Measurements from ENCODE around the gene MINDY2. TPM values are rescaled to one million over a fixed set of nuclear protein-coding genes. Genes with fewer than 3 reads are reported as not detected.
A peak's percentile ranks its signal among the peaks of the same experiment; 100 is the strongest.

The MINDY2 gene
- total and polyA plus RNA-seq, 5 donors: 10.7 to 40.6 (median 29.5) TPM

DNA sequence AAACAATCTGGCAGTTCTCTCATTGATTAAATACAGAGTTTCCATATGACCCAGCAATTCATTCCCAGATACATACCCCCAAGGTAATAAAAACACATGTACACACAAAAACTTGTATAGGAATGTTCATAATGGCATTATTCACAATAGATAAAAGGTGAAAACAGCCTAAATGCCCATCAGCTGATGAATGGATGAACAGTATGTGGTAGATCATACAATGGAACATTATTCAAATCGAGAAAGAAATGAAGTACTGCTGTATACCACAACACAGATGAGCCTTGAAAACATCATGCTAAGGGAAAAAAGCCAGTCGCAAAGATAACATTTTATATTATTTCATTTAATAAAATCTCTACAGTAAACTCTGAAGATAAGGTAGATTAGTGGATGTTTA lies 91.2 kb downstream of the MINDY2 start:
- Histone ChIP-seq H3K4me3 (ENCODE audit: low read length) (no peak overlapping the region), H3K9me3 (ENCODE audit: control insufficient read depth, low read length) (no peaks in the 10 kb centered on the region), H3K27ac (ENCODE audit: low read length) (no peak overlapping the region), H3K27me3 (ENCODE audit: control insufficient read depth, insufficient read depth) (no peaks in the 10 kb centered on the region), H3K4me1 (ENCODE audit: control insufficient read depth, insufficient read depth, low read length) (no peaks in the 10 kb centered on the region)
- intact Hi-C loops (cut with DNase I): no loop called here
- ATAC-seq: no peak
- DNase-seq: no peak
- WGBS: 91% methylated on average over 2 of the region's 2 CpGs

- Histone ChIP-seq H3K4me3 (ENCODE audit: low read length) (peak overlapping the region; percentile 59), H3K27ac (ENCODE audit: low read length) (peak overlapping the region; percentile 65), H3K27me3 (ENCODE audit: control insufficient read depth, insufficient read depth) (no peaks in the 10 kb centered on the region), H3K4me1 (ENCODE audit: control insufficient read depth, insufficient read depth, low read length) (no peaks in the 10 kb centered on the region), H3K9me3 (ENCODE audit: control insufficient read depth, low read length) (no peaks in the 10 kb centered on the region)
- intact Hi-C loops (cut with DNase I): no loop called here
- ATAC-seq (peak; percentile 82 to 86), DNase-seq (peak; percentile 72 to 90 (median 89))
- 9% methylated on average over 54 of the region's 54 CpGs for WGBS
These were observed 93.7 kb downstream of the MINDY2 start for GRCh38 chr15:58864602-58865424.

DNA sequence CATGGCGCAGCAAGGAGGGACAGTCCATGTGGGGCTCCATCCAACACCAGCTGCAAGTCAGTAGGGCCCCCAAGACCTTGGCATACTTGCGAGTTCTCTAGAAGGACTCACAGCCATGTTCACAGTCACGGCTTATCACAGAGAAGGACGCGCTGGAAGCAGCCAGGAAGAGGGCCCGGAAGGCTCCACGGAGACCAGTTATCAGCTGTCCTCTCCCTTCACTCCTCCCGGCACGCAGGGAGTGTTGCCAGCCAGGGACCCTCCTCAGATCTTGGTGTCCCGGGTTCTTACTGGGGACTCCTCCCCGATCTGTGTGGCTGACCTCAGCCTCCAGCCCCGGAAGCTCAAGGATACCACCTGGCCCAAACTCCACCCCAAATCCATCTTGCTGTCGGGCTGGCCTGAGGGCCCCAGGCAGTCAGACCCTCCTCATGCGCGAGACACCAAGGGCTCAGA lies 94.4 kb downstream of the MINDY2 start:
- WGBS: 27% methylated on average over 15 of the region's 15 CpGs
- no peaks in the 10 kb centered on the region for H3K27me3 ChIP-seq (ENCODE audit: control insufficient read depth, insufficient read depth)
- H3K27ac ChIP-seq (ENCODE audit: low read length): peak overlapping the region; percentile 65
- H3K4me3 ChIP-seq (ENCODE audit: low read length): peak overlapping the region; percentile 59
- H3K4me1 ChIP-seq (ENCODE audit: control insufficient read depth, insufficient read depth, low read length): no peaks in the 10 kb centered on the region
- intact Hi-C loops (cut with DNase I): no loop called here
- H3K9me3 ChIP-seq (ENCODE audit: control insufficient read depth, low read length): no peaks in the 10 kb centered on the region
- DNase-seq (peak; percentile 35 to 72 (median 64)), ATAC-seq (peak; percentile 67 to 73)

- H3K27me3 ChIP-seq (ENCODE audit: control insufficient read depth, insufficient read depth): no peaks in the 10 kb centered on the region
- ATAC-seq (no peak), DNase-seq (no peak)
- H3K4me3 ChIP-seq (ENCODE audit: low read length): no peak overlapping the region
- no peak overlapping the region for H3K27ac ChIP-seq (ENCODE audit: low read length)
- no peaks in the 10 kb centered on the region for H3K4me1 ChIP-seq (ENCODE audit: control insufficient read depth, insufficient read depth, low read length)
- no peaks in the 10 kb centered on the region for H3K9me3 ChIP-seq (ENCODE audit: control insufficient read depth, low read length)
- WGBS: 99% methylated on average over 4 of the region's 4 CpGs
- intact Hi-C loops (cut with DNase I): no loop called here
These were observed 96.8 kb downstream of the MINDY2 start for GRCh38 chr15:58867926-58868325.

DNA sequence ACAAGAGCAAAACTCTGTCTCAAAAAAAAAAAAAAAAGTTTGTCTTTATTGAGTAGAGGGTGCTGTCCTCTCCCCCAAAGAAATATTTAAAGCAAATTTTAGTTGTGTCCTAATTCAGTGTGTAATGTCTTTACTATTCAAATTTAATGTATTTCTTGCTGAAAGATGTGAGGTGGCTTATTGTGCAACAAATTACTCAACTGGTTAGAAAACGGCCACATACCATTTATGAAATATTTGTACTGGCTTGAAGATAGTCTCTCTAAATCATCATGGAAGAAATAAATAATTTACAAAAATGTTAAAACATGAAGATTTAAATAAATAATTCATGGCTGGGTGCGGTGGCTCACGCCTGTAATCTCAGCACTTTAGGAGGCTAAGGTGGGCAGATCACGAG lies 99.3 kb downstream of the MINDY2 start:
- WGBS: 91% methylated on average over 4 of the region's 4 CpGs
- no peaks in the 10 kb centered on the region for H3K4me1 ChIP-seq (ENCODE audit: control insufficient read depth, insufficient read depth, low read length)

DNA sequence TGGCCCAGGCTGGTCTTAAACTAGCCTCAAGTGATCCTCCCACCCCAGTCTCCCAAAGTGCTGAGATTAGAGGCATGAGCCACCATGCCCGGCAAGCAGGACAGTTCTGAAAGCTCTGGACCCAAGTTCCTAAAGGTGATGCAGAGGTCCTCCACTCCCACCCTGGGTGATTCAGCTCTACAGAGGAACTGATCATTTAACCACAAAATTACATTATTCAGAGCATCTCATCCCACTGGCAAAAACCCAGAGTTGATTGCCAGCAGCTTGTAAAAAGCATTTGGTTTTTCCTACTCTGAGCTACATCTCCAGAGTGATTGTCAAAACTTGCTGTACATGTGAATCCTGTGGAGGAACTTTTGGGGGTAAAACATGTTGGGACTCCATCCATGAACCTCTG lies 102.2 kb downstream of the MINDY2 start:
- intact Hi-C loops (cut with DNase I): no loop called here
- DNase-seq (no peak), ATAC-seq (no peak)
- H3K9me3 ChIP-seq (ENCODE audit: control insufficient read depth, low read length): no peaks in the 10 kb centered on the region
- no peaks in the 10 kb centered on the region for H3K4me1 ChIP-seq (ENCODE audit: control insufficient read depth, insufficient read depth, low read length)
- WGBS: 76% methylated on average over 1 of the region's 1 CpG
- H3K4me3 ChIP-seq (ENCODE audit: low read length): no peak overlapping the region
- H3K27me3 ChIP-seq (ENCODE audit: control insufficient read depth, insufficient read depth): no peaks in the 10 kb centered on the region
- no peak overlapping the region for H3K27ac ChIP-seq (ENCODE audit: low read length)

More for the DNA sequence above, 99.3 kb downstream of the MINDY2 start:
- no peak overlapping the region for H3K27ac ChIP-seq (ENCODE audit: low read length)
- intact Hi-C loops (cut with DNase I): no loop called here
- ATAC-seq (no peak), DNase-seq (no peak)
- H3K27me3 ChIP-seq (ENCODE audit: control insufficient read depth, insufficient read depth): no peaks in the 10 kb centered on the region
- no peaks in the 10 kb centered on the region for H3K9me3 ChIP-seq (ENCODE audit: control insufficient read depth, low read length)
- no peak overlapping the region for H3K4me3 ChIP-seq (ENCODE audit: low read length)

DNA sequence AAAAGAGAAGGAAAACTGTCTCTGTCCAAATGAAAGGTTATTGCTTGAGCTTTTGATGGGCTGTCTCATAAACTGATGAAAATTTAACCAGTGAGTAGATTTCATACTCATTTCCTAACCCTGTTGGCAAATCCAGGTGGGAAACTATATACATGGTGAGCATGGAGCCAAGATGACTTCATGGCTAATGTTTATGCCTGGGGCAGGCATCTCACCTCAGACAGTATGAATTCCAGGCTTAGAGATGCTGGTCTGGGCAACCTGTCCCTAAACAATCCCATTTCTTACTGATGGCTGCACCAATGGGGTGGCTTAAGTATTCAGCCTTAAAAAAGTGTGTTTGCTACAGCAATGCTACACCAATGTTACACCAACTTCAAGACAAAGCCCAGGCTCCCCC lies 104.2 kb downstream of the MINDY2 start:
- H3K4me3 ChIP-seq (ENCODE audit: low read length): no peak overlapping the region
- no peaks in the 10 kb centered on the region for H3K27me3 ChIP-seq (ENCODE audit: control insufficient read depth, insufficient read depth)
- intact Hi-C loops (cut with DNase I): no loop called here
- H3K9me3 ChIP-seq (ENCODE audit: control insufficient read depth, low read length): no peaks in the 10 kb centered on the region
- DNase-seq: no peak
- ATAC-seq: no peak
- H3K4me1 ChIP-seq (ENCODE audit: control insufficient read depth, insufficient read depth, low read length): no peaks in the 10 kb centered on the region
- H3K27ac ChIP-seq (ENCODE audit: low read length): no peak overlapping the region

GRCh38 chr15:58876306-58877106 lies 105.4 kb downstream of the MINDY2 start:
- Histone ChIP-seq H3K4me1 (ENCODE audit: control insufficient read depth, insufficient read depth, low read length) (no peaks in the 10 kb centered on the region), H3K4me3 (ENCODE audit: low read length) (no peak overlapping the region), H3K27me3 (ENCODE audit: control insufficient read depth, insufficient read depth) (no peaks in the 10 kb centered on the region), H3K27ac (ENCODE audit: low read length) (no peak overlapping the region), H3K9me3 (ENCODE audit: control insufficient read depth, low read length) (no peaks in the 10 kb centered on the region)
- 77% methylated on average over 7 of the region's 7 CpGs for WGBS
- ATAC-seq: no peak
- DNase-seq: no peak
- intact Hi-C loops (cut with DNase I): no loop called here

DNA sequence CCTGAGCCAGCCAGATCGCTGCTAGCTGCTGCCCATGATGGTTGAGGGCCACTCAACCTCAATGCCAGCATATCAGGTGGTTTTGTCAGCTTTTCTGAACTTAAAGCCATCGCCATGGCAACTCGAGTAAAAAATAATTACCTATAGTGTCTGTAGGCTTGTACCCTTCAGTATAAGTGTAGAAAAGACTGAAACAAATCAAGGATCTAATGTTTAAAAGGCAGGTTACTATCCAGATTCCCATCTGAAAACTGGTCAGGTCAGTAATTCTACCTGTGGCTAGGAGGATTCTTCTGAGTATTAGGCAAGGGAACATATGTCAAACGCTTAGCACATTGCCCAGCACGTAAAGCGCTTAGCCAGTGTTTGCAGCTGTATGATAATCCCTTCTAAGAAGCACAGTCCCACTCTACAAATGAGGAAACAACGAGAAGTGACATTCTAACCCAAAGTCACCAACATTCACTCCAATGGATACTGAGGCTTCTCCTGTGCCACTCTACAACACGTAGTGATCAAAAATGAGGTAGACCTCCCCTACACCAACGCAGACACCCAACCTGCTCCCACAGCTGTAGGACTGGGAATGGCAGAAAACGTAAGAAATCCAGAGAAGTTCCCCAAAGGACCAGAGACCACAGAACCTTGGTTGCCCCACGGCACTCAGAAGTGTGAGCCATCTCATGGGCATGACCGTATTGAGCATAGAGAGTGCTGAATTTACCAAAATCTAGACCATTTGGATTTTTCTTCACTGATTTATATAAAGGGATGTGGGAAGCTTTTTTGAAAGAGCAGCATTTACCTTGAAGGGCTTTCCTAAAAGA lies 107.1 kb downstream of the MINDY2 start:
- DNase-seq (no peak), ATAC-seq (no peak)
- Histone ChIP-seq H3K9me3 (ENCODE audit: control insufficient read depth, low read length) (no peaks in the 10 kb centered on the region), H3K4me1 (ENCODE audit: control insufficient read depth, insufficient read depth, low read length) (no peaks in the 10 kb centered on the region), H3K27ac (ENCODE audit: low read length) (no peak overlapping the region), H3K4me3 (ENCODE audit: low read length) (no peak overlapping the region), H3K27me3 (ENCODE audit: control insufficient read depth, insufficient read depth) (no peaks in the 10 kb centered on the region)
- 97% methylated on average over 12 of the region's 12 CpGs for WGBS
- intact Hi-C loops (cut with DNase I): no loop called here

GRCh38 chr15:58880320-58880719 lies 109.2 kb downstream of the MINDY2 start:
- no peak overlapping the region for H3K27ac ChIP-seq (ENCODE audit: low read length)
- DNase-seq (no peak), ATAC-seq (no peak)
- no peaks in the 10 kb centered on the region for H3K9me3 ChIP-seq (ENCODE audit: control insufficient read depth, low read length)
- no peaks in the 10 kb centered on the region for H3K4me1 ChIP-seq (ENCODE audit: control insufficient read depth, insufficient read depth, low read length)
- H3K4me3 ChIP-seq (ENCODE audit: low read length): no peak overlapping the region
- intact Hi-C loops (cut with DNase I): no loop called here
- WGBS: 79% methylated on average over 3 of the region's 3 CpGs
- H3K27me3 ChIP-seq (ENCODE audit: control insufficient read depth, insufficient read depth): no peaks in the 10 kb centered on the region
